Camera-type eye (tissue), 1 donor: ENCODE results near the gene RHBDD1. TPM values are rescaled to one million over a fixed set of nuclear protein-coding genes. Genes with fewer than 3 reads are reported as not detected.

Experiments used
- total RNA-seq: library from RNA; depleted of rRNA; stranded (reverse); fragments of >200 nt; gene quantifications from one replicate; pipeline ENCODE4 v1.2.3, GENCODE V29; 2014

Gene RHBDD1, protein sequence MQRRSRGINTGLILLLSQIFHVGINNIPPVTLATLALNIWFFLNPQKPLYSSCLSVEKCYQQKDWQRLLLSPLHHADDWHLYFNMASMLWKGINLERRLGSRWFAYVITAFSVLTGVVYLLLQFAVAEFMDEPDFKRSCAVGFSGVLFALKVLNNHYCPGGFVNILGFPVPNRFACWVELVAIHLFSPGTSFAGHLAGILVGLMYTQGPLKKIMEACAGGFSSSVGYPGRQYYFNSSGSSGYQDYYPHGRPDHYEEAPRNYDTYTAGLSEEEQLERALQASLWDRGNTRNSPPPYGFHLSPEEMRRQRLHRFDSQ
- 40.2 TPM for total RNA-seq

GRCh38 chr2:226835796-226836547 is at the start of gene RHBDD1:
RHBDD1 (plus strand) TSS chr2:226836054; CDS start chr2:226864694, 28,640 bp downstream.

GRCh38 chr2:226799211-226799975 is 36.5 kb upstream of the RHBDD1 start, which contains the start of gene IRS1:
IRS1 (minus strand) TSS chr2:226799820; CDS start chr2:226798738, 1,082 bp downstream.

Other genes starting within 250 kb of the RHBDD1 start
- 30.2 TPM for gene IRS1, start 36.2 kb upstream of the RHBDD1 start, total RNA-seq